Measurements from ENCODE around the gene HPN. TPM values are rescaled to one million over a fixed set of nuclear protein-coding genes. Genes with fewer than 3 reads are reported as not detected.

The HPN gene
- polyA plus RNA-seq, 3 donors = 0.05 TPM; not detected in 2

- Histone ChIP-seq H3K27ac (ENCODE audit: low read depth in 1 of 2, low read length in 2 of 2) (no peak overlapping the region), H2AFZ (ENCODE audit: insufficient read depth, low read depth, low read length, poor library complexity, severe bottlenecking) (no peak overlapping the region), H3K4me3 (replicated peaks in 1 of 3; ENCODE audit: low read depth in 2 of 3, low read length in 3 of 3) (no peak overlapping the region), H4K20me1 (ENCODE audit: insufficient read depth, low read length) (no peaks in the 10 kb centered on the region), H3K9ac (ENCODE audit: insufficient read depth, low read length, poor library complexity, severe bottlenecking) (no peak overlapping the region), H3K27me3 (ENCODE audit: control insufficient read depth in 2 of 2, insufficient read depth in 2 of 2, low read length in 2 of 2) (no peaks in the 10 kb centered on the region), H3K4me1 (ENCODE audit: control insufficient read depth in 1 of 2, insufficient read depth in 2 of 2, low read length in 2 of 2) (no peaks in the 10 kb centered on the region), H3K79me2 (ENCODE audit: insufficient read depth, low read length) (no peaks in the 10 kb centered on the region), H3K4me2 (replicated peaks; ENCODE audit: extremely low read depth, low read length, poor library complexity, severe bottlenecking) (no peak overlapping the region), H3K36me3 (replicated peaks in 1 of 2; ENCODE audit: control insufficient read depth in 1 of 2, insufficient read depth in 2 of 2, low read length in 2 of 2) (no peaks in the 10 kb centered on the region), H3K9me3 (replicated peaks in 1 of 2; ENCODE audit: control insufficient read depth in 1 of 2, insufficient read depth in 1 of 2, low read length in 2 of 2) (no peaks in the 10 kb centered on the region)
- DNase-seq = no peak
- 83% methylated on average over 2 of the region's 6 CpGs for WGBS (ENCODE audit: insufficient coverage)
- TF ChIP-seq CTCF (IDR thresholded peaks at IDR 0.05) = no peak
- Mint-ChIP-seq H3K4me3 (no peak overlapping the region), H3K9me3 (no peaks in the 10 kb centered on the region), H3K36me3 (no peaks in the 10 kb centered on the region), H3K27me3 (ENCODE audit: low read depth in 3 of 3) (peaks cover 3 to 8% (median 8%) of the 10 kb centered on the region in 3 donors), H3K4me1 (no peaks in the 10 kb centered on the region), H3K27ac (no peak overlapping the region)
- intact Hi-C loops (cut with micrococcal nuclease) = no loop called here
Observed at GRCh38 chr19:35081201-35081600, 39.7 kb downstream of the HPN start.

GRCh38 chr19:35083691-35084508 lies 42.4 kb downstream of the HPN start:
- Histone ChIP-seq H3K27ac (ENCODE audit: low read depth in 1 of 2, low read length in 2 of 2) (no peak overlapping the region), H3K4me3 (replicated peaks in 1 of 3; ENCODE audit: low read depth in 2 of 3, low read length in 3 of 3) (no peak overlapping the region), H3K9ac (ENCODE audit: insufficient read depth, low read length, poor library complexity, severe bottlenecking) (no peak overlapping the region), H4K20me1 (ENCODE audit: insufficient read depth, low read length) (no peaks in the 10 kb centered on the region), H3K9me3 (replicated peaks in 1 of 2; ENCODE audit: control insufficient read depth in 1 of 2, insufficient read depth in 1 of 2, low read length in 2 of 2) (no peaks in the 10 kb centered on the region), H3K27me3 (ENCODE audit: control insufficient read depth in 2 of 2, insufficient read depth in 2 of 2, low read length in 2 of 2) (no peaks in the 10 kb centered on the region), H3K36me3 (replicated peaks in 1 of 2; ENCODE audit: control insufficient read depth in 1 of 2, insufficient read depth in 2 of 2, low read length in 2 of 2) (no peaks in the 10 kb centered on the region), H3K4me2 (replicated peaks; ENCODE audit: extremely low read depth, low read length, poor library complexity, severe bottlenecking) (no peak overlapping the region), H3K79me2 (ENCODE audit: insufficient read depth, low read length) (no peaks in the 10 kb centered on the region), H2AFZ (ENCODE audit: insufficient read depth, low read depth, low read length, poor library complexity, severe bottlenecking) (no peak overlapping the region), H3K4me1 (ENCODE audit: control insufficient read depth in 1 of 2, insufficient read depth in 2 of 2, low read length in 2 of 2) (no peaks in the 10 kb centered on the region)
- H3K4me1 Mint-ChIP-seq = no peaks in the 10 kb centered on the region
- no peaks in the 10 kb centered on the region for H3K36me3 Mint-ChIP-seq
- H3K4me3 Mint-ChIP-seq = no peak overlapping the region
- H3K9me3 Mint-ChIP-seq = no peaks in the 10 kb centered on the region
- H3K27ac Mint-ChIP-seq = peak overlapping the region in 2 of 7 donors; percentile 9 to 26
- no peak for TF ChIP-seq CTCF (IDR thresholded peaks at IDR 0.05)
- WGBS (ENCODE audit: insufficient coverage) = 92% methylated on average over 13 of the region's 15 CpGs
- intact Hi-C loops (cut with micrococcal nuclease) = no loop called here
- H3K27me3 Mint-ChIP-seq (ENCODE audit: low read depth in 3 of 3) = peaks cover 3 to 8% (median 7%) of the 10 kb centered on the region in 3 donors
- DNase-seq = no peak
